ENCODE measurements around the gene ARRDC5. TPM values are rescaled to one million over a fixed set of nuclear protein-coding genes. Genes with fewer than 3 reads are reported as not detected.
"Not testable (repeated sequence)": the region's sequence is repeated elsewhere in the genome, so short reads cannot be mapped to it uniquely, and the experiment has no call there.

ARRDC5 gene
- not detected in 2 replicates for total RNA-seq (2014; rRNA removed; shearing (Covaris generic); ENCODE audit: low replicate concordance)

DNA sequence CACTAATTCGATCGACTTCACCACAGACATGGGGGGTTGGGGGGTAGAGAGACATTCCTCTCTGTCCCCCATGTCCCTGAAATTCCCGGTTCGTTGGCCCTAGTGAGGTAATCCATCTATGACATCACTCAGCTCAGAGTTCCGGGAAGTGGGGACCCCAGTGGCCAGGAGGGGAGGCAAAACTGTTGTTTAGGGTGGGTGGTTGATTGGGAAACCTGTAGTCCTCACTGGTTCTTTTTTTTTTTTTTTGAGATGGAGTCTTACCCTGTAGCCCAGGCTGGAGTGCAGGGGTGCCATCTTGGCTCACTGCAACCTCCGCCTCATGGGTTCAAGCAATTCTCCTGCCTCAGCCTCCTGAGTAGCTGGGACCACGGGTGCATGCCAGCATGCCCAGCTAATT lies at the start of gene ARRDC5:
Gene ARRDC5, minus strand, starts transcription at position 101 of the 400 bp plus-strand sequence. Its CDS starts 71 bp downstream, at position 30.
- H3K36me3 ChIP-seq = no peaks in the 10 kb centered on the region
- no peaks in the 10 kb centered on the region for H3K27me3 ChIP-seq
- DNase-seq = no peak
- H3K9me3 ChIP-seq = no peaks in the 10 kb centered on the region
- no peak within 1 kb of the TSS for H3K4me3 ChIP-seq

DNA sequence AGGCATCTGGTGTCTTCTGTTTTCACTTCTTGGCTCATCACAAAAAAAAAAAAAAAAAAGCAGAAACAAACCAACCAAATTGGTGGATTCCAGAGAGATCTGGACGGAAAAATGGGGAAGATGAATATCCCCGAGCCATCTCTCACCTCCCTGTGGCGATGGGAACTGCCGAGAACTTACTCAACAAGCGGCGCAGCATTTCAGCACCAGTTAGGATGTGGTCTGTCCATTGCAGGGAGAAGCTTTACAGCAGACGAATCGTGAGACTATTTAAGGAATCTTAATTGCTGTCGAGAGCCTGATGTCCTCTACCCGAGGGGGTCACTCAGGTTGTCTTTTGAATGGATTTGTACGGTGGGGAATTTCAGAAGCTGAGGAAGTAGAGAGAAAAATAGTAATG lies 49.0 kb upstream of the ARRDC5 start:
- Histone ChIP-seq H3K9me3 (no peaks in the 10 kb centered on the region), H3K4me3 (no peak overlapping the region), H3K27me3 (no peaks in the 10 kb centered on the region), H3K36me3 (peaks cover 28% of the 10 kb centered on the region)
- no peak for DNase-seq

DNA sequence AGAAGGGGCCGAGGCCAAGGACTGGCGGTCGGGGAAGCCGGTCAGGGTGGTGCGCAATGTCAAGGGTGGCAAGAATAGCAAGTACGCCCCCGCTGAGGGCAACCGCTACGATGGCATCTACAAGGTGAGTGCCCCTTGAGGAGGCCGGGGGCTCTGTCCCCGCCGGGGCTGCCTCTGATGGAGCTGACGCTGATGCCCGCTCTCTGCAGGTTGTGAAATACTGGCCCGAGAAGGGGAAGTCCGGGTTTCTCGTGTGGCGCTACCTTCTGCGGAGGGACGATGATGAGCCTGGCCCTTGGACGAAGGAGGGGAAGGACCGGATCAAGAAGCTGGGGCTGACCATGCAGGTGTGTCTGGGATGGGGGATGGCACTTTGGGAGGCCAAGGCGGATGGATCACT lies 48.0 kb upstream of the ARRDC5 start:
- not testable (repeated sequence) for H3K9me3 ChIP-seq, H3K27me3 ChIP-seq, DNase-seq, H3K4me3 ChIP-seq
- H3K36me3 ChIP-seq = peaks cover 25% of the 10 kb centered on the region

DNA sequence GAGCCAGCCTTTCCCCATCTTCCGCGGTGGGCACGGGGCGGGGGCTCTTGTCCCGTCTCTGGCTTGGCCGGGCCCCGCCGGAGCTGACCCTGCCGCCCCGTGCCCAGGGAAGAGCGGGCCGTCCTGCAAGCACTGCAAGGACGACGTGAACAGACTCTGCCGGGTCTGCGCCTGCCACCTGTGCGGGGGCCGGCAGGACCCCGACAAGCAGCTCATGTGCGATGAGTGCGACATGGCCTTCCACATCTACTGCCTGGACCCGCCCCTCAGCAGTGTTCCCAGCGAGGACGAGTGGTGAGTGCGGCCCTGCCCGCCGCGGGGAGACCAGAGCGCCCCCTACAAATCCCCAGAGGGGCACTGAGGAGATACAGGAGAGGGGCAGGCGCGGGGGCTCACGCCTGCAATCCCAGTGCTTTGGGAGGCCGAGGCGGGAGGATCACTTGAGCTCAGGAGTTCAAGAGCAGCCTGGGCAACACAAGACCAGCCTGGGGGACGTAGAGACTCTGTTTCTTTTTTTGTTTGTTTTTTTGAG lies 39.0 kb upstream of the ARRDC5 start:
- H3K36me3 ChIP-seq = peaks cover 11% of the 10 kb centered on the region
- H3K4me3 ChIP-seq, H3K27me3 ChIP-seq, DNase-seq, H3K9me3 ChIP-seq: not testable (repeated sequence)

DNA sequence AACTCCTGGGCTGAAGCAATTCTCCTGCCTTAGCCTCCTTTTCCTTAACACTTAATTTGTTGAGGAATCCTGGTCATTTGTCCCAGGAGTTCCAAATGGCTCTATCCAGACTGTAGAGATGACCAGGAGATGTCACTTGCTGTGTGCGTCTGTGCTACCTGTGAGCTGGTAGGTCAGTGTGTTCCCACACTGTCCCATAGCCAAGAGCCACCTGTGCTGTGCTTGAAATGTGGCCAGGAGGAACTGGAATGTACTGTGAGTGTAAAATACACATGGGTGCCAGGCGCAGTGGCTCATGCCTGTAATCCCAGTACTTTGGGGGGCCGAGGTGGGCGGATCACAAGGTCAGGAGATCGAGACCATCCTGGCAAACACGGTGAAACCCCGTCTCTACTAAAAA lies 36.8 kb upstream of the ARRDC5 start:
- Histone ChIP-seq H3K4me3 (no peak overlapping the region), H3K27me3 (no peaks in the 10 kb centered on the region), H3K36me3 (peaks cover 9% of the 10 kb centered on the region), H3K9me3 (no peaks in the 10 kb centered on the region)
- no peak for DNase-seq

DNA sequence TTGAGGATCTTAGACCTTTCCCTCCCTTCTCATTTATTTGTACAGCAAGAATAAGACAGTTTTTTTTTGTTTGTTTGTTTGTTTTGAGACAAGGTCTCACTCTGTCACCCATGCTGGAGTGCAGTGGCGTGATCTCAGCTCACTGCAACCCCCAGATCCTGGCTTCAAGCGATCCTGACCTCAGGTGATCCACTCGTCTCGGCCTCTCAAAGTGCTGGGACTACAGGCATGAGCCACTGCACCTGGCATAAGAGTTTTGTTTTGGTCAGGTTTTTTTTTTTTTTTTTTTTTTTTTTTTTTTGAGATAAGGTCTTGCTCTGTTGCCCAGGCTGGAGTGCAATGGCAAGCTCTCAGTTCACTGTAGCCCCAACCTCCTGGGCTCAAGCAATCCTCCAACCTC lies 35.8 kb upstream of the ARRDC5 start:
- H3K4me3 ChIP-seq, H3K27me3 ChIP-seq, DNase-seq, H3K9me3 ChIP-seq: not testable (repeated sequence)
- peaks cover 14% of the 10 kb centered on the region for H3K36me3 ChIP-seq

DNA sequence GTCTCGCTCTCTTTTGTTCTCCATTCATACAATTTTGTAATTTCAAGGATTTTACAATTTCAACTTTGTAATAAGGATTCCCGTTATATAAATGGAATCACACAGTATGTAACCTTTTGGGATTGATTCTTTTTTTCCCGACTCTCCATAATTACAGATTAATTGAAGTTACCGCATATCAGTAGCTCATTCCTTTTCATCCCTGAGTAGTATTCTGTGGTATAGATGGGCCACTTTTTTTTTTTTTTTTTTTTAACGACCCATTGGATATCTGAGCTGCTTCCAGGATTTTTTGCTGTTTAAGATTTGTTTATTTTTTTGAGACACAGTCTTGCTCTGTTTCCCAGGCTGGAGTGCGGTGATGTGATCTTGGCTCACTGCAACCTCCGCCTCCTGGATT lies 34.4 kb upstream of the ARRDC5 start:
- DNase-seq = no peak
- Histone ChIP-seq H3K4me3 (no peak overlapping the region), H3K36me3 (peaks cover 25% of the 10 kb centered on the region), H3K9me3 (no peaks in the 10 kb centered on the region), H3K27me3 (no peaks in the 10 kb centered on the region)

DNA sequence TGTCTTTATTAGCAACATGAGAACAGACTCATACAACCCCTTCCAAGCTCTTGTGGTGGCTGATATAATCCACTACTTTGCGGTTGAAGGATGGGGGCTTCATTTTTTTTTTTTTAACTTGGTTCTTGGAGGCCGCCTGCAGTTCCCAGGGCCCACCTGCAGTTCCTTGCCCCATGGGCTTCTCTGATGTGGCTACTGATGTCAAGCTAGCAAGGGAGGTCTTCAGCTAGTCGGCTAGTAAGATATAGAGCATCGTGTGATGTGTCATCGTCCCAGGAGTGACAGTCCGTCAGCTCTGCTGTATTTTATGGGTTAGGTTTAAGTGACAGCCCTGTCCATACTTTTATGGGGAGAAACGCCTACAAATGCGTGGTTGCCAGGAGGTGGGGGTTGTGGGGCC lies 32.7 kb upstream of the ARRDC5 start:
- H3K36me3 ChIP-seq = peaks cover 34% of the 10 kb centered on the region
- no peaks in the 10 kb centered on the region for H3K9me3 ChIP-seq
- no peaks in the 10 kb centered on the region for H3K27me3 ChIP-seq
- DNase-seq = no peak
- no peak overlapping the region for H3K4me3 ChIP-seq

DNA sequence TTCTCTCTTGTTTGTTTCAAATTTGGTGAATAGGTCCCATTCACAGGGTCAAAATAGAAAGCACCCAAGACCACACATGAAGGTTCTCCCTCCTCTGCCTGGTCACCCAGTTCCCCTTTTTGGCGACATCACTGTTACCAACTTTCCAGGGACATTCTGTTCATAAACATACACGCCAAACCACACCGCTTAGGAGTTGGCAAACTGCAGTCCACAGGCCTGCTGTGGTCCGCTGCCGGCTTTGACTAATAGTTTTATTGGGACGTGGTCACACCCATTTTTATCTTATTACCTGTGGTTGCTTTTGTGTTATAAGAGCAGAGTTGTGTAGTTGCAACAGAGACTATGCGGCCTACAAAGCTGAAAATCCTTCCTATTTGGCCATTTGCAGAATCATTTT lies 30.8 kb upstream of the ARRDC5 start:
- no peak overlapping the region for H3K4me3 ChIP-seq
- no peak for DNase-seq
- H3K27me3 ChIP-seq = no peaks in the 10 kb centered on the region
- H3K36me3 ChIP-seq = peaks cover 34% of the 10 kb centered on the region
- no peaks in the 10 kb centered on the region for H3K9me3 ChIP-seq

DNA sequence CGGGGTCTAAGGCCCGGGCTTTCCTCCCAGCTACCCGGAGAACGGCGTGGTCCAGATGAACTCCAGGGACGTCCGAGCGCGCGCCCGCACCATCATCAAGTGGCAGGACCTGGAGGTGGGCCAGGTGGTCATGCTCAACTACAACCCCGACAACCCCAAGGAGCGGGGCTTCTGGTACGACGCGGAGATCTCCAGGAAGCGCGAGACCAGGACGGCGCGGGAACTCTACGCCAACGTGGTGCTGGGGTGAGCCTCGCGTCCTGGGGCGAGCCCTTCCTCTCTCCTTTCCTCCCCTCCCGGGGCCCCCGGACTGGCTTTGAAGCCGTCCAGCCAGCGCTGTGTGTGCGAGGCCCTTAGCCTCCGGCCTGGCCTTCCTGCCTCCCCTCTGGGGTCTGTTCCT lies 30.0 kb upstream of the ARRDC5 start:
- H3K4me3 ChIP-seq = no peak overlapping the region
- H3K27me3 ChIP-seq = no peaks in the 10 kb centered on the region
- no peaks in the 10 kb centered on the region for H3K9me3 ChIP-seq
- DNase-seq = no peak
- H3K36me3 ChIP-seq = peaks cover 31% of the 10 kb centered on the region

DNA sequence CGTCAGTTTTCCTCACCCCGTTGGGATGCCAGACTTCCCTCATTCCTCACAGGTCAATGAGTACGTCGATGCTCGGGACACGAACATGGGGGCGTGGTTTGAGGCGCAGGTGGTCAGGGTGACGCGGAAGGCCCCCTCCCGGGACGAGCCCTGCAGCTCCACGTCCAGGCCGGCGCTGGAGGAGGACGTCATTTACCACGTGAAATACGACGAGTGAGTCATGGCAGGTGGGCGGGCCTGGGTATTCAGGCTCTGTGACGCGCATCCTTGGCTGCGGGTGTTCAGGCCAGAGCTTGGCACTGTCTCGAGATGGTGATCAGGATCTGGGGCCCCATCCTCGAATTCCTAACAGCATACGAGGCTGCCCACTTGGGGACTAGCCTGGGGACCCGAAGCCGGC lies 28.0 kb upstream of the ARRDC5 start:
- H3K36me3 ChIP-seq = peaks cover 31% of the 10 kb centered on the region
- no peak for DNase-seq

DNA sequence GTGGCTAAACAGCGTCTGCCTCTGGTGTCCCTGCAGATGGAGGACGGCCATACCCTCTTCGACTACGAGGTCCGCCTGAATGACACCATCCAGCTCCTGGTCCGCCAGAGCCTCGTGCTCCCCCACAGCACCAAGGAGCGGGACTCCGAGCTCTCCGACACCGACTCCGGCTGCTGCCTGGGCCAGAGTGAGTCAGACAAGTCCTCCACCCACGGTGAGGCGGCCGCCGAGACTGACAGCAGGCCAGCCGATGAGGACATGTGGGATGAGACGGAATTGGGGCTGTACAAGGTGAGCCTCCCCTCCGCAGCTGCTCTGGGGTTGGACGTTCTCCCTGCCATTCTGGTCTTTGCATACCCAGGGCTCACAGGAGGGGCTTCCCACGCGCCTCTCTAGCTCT lies 26.5 kb upstream of the ARRDC5 start:
- Histone ChIP-seq H3K9me3 (no peaks in the 10 kb centered on the region), H3K27me3 (no peaks in the 10 kb centered on the region), H3K4me3 (no peak overlapping the region), H3K36me3 (peaks cover 27% of the 10 kb centered on the region)
- DNase-seq = no peak

More for the DNA sequence above, 28.0 kb upstream of the ARRDC5 start:
- Histone ChIP-seq H3K27me3 (no peaks in the 10 kb centered on the region), H3K9me3 (no peaks in the 10 kb centered on the region), H3K4me3 (no peak overlapping the region)

DNA sequence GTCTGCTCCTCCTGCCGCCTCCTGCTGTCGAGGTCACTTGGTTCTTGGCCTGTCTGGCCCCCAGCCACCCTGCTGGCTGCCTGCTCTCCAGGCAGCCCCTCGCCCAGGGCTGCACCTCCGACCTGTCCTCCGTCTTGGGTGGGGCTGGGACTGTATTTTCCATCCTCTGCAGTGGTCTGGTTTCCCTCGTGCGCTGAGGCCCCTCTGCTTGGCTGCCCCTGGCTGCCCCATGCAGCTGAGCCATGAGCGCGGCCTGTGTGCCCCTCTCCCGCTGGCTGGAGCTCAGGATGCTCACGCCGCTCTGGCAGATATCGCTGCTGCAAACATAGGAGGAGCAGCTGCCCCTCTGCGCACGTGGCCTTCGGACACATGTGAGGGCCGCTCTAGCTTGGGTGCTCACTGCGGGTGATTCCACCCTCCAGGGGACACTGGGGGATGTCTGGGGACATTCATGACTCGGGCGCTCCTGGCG lies 20.6 kb upstream of the ARRDC5 start:
- peaks cover 20% of the 10 kb centered on the region for H3K36me3 ChIP-seq
- H3K4me3 ChIP-seq = no peak overlapping the region
- H3K9me3 ChIP-seq = no peaks in the 10 kb centered on the region
- DNase-seq = no peak
- H3K27me3 ChIP-seq = no peaks in the 10 kb centered on the region

DNA sequence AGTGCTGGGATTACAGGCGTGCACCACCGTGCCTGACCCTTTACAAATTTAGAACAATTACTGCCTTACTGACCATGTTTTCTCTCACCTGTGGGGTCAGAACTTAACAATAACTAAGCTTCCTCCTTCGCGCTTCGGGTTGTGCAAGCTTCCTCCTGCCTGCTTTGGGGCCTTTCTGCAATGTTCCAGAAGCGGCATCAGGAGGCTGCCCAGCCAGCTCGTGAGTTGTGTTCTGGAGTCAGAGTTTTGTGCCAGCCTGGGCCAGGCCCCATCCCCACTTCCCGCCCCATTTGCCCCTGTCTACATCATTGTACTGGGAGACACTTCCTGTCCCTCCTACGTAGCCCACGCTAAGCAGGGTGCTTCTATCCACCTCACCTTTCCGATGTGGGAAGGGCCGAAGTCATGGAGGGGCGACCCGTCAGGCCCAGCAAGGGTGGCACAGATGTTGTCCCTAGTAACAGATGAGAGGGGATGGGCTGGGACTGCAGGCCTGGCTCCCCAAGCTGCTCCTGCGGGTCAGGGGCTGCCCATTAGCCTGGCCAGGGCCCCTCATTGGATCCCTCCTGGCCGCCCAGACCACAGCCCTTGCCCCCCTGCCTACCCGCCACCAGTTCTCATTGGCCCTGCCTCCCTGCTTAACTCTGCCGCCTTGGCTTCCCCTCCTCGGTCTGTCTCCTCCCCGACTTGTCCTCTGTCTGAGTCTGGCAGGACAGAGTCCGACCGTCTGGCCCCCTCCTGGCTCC lies 20.0 kb upstream of the ARRDC5 start:
- Histone ChIP-seq H3K36me3 (peaks cover 20% of the 10 kb centered on the region), H3K4me3 (no peak overlapping the region), H3K9me3 (no peaks in the 10 kb centered on the region), H3K27me3 (no peaks in the 10 kb centered on the region)
- DNase-seq = no peak

DNA sequence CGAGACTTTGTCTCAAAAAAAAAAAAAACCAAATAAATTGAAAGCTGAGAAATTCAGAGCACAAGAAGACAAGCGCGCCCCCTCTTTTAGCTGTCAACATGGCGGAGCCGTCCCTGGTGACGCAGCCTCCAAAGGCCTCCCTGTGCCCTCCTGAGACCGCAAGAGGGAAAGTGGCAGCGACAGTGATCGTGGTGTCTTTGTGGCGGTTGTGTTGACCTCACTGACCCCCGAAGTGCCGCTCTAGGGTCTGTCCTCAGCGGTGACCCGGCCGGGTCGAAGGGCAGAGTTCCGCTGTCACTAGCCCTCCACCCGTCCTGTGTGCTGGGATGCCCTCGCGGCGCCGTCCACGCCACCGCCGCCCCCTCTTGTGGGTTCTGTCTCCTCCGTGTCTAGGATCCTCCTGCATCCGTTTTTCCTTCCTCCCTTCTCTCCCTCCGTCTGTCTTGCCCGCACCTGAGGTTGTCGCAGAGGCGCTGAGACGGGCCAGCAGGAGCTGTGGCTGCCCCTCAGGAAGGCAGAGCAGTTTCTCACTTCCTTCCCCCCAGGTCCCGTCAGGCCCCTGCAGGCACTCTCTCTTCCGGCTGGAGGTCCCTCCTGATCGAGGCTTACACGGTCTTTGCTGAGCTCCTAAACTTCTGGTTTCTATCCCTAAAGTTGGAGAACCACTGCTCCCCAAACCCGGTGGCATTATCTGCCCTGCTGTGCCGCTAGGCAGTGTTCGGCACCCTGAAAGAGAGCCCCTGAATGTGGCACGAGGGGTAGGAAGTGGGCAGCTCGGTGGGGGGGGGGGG lies 13.8 kb upstream of the ARRDC5 start:
- H3K36me3 ChIP-seq = peaks cover 50% of the 10 kb centered on the region
- H3K27me3 ChIP-seq = no peaks in the 10 kb centered on the region
- H3K4me3 ChIP-seq = no peak overlapping the region
- H3K9me3 ChIP-seq = no peaks in the 10 kb centered on the region
- no peak for DNase-seq

DNA sequence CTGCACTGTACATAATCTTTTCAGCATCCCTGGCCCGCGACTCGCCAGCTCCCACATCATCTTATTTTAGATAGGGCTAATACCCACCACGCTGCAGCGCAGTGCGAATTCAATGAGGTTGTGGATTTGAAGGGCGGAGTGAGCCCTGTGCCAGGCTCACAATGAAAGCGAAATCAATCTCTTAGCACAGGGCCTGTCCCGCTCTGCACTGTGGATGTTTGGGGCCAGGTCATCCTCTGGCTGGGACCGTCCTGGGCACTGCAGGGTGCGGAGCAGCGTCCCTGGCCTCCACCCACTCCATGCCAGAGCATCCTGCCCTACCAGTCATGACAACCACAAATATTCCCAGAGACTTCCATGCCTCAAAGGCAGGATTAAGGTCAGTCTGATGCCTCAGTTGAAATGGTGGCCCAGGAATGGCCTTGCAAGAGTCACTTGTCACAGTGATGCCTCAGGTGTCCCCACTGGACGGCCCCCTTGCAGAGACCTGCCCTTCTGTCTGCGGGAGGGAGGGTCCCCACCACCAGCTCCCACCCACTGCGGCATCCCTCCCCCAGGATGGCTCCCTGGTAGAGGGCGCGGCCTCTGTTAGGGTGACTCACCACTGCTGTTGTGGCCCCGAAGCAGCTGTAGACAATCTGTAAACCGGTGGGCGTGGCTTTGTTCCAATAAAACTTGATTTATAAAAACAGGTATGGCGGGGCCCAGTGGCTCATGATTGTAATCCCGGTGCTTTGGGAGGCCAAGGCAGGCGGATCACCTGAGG lies 12.2 kb upstream of the ARRDC5 start:
- H3K9me3 ChIP-seq = no peaks in the 10 kb centered on the region
- H3K4me3 ChIP-seq = no peak overlapping the region
- peak; percentile 82 for DNase-seq
- no peaks in the 10 kb centered on the region for H3K27me3 ChIP-seq
- peaks cover 44% of the 10 kb centered on the region for H3K36me3 ChIP-seq
